ENCODE measurements around the gene MPPE1. TPM values are rescaled to one million over a fixed set of nuclear protein-coding genes. Genes with fewer than 3 reads are reported as not detected.
"Not testable (repeated sequence)": the region's sequence is repeated elsewhere in the genome, so short reads cannot be mapped to it uniquely, and the experiment has no call there.

MPPE1 gene
- total and polyA plus RNA-seq, 8 donors: 39.8 to 68.0 (median 43.9) TPM

- Histone ChIP-seq H3K27ac (peak overlapping the region; percentile 94 to 95), H3K4me3 (peak overlapping the region; percentile 38 to 43), H3K36me3 (no peaks in the 10 kb centered on the region), H3K27me3 (no peaks in the 10 kb centered on the region), H3K9me3 (no peaks in the 10 kb centered on the region), H3K4me1 (peaks cover 13 to 33% of the 10 kb centered on the region in 2 donors)
- ATAC-seq (peak; percentile 95), DNase-seq (peak; percentile 66 to 98 (median 93))
- no peak for TF ChIP-seq CTCF (IDR thresholded peaks at IDR 0.05)
- intact Hi-C loops (cut with DNase I): no loop called here
Observed at GRCh38 chr18:11947214-11948191, 39.4 kb upstream of the MPPE1 start.

GRCh38 chr18:11946756-11947155 lies 38.6 kb upstream of the MPPE1 start:
- Histone ChIP-seq H3K9me3 (no peaks in the 10 kb centered on the region), H3K4me1 (peaks cover 13 to 33% of the 10 kb centered on the region in 2 donors), H3K36me3 (no peaks in the 10 kb centered on the region), H3K4me3 (peak overlapping the region; percentile 38 to 43), H3K27ac (peak overlapping the region; percentile 94 to 95), H3K27me3 (no peaks in the 10 kb centered on the region)
- DNase-seq: no peak
- intact Hi-C loops (cut with DNase I): no loop called here
- TF ChIP-seq CTCF (IDR thresholded peaks at IDR 0.05): no peak
- ATAC-seq: peak; percentile 11

GRCh38 chr18:11945834-11946659 lies 37.9 kb upstream of the MPPE1 start:
- H3K27me3 ChIP-seq; H3K36me3 ChIP-seq; H3K9me3 ChIP-seq; intact Hi-C loops (cut with DNase I); H3K4me3 ChIP-seq: not testable (repeated sequence)
- peak in 2 of 4 donors; percentile 48 to 79 for DNase-seq
- peaks cover 13 to 33% of the 10 kb centered on the region in 2 donors for H3K4me1 ChIP-seq
- peak overlapping the region; percentile 94 to 95 for H3K27ac ChIP-seq
- ATAC-seq: peak; percentile 56

- no peaks in the 10 kb centered on the region for H3K27me3 ChIP-seq
- no peak overlapping the region for H3K4me3 ChIP-seq
- no peak for TF ChIP-seq CTCF (IDR thresholded peaks at IDR 0.05)
- DNase-seq (no peak), ATAC-seq (no peak)
- intact Hi-C loops (cut with DNase I): no loop called here
- H3K9me3 ChIP-seq: no peaks in the 10 kb centered on the region
- H3K27ac ChIP-seq: no peak overlapping the region
- H3K4me1 ChIP-seq: peaks cover 13 to 33% of the 10 kb centered on the region in 2 donors
- H3K36me3 ChIP-seq: no peaks in the 10 kb centered on the region
Observed at GRCh38 chr18:11944786-11945185, 36.7 kb upstream of the MPPE1 start.

GRCh38 chr18:11944252-11944651 lies 36.1 kb upstream of the MPPE1 start:
- Histone ChIP-seq H3K4me3 (no peak overlapping the region), H3K9me3 (no peaks in the 10 kb centered on the region), H3K4me1 (peaks cover 13 to 33% of the 10 kb centered on the region in 2 donors), H3K36me3 (no peaks in the 10 kb centered on the region), H3K27me3 (no peaks in the 10 kb centered on the region), H3K27ac (no peak overlapping the region)
- intact Hi-C loops (cut with DNase I): no loop called here
- no peak for DNase-seq
- ATAC-seq: no peak
- TF ChIP-seq CTCF (IDR thresholded peaks at IDR 0.05): no peak

Measured in left lung (tissue), 10 donors.